CD4-positive, alpha-beta T cell treated with Interleukin-12 subunit alpha and Interleukin-12 subunit beta, for 1 hour (primary cell): ENCODE measurements around the gene SLC39A2.
"Not testable (repeated sequence)": the region's sequence is repeated elsewhere in the genome, so short reads cannot be mapped to it uniquely, and the experiment has no call there.

Source experiments
- DNase-seq: peaks from one replicate; pipeline ENCODE4 v3.0.0-alpha.2; 2020

SLC39A2 gene

GRCh38 chr14:20997564-20997963, 1.5 kb upstream of the SLC39A2 start:
- DNase-seq = no peak

GRCh38 chr14:20998139-20998538, 954 bp upstream of the SLC39A2 start:
- DNase-seq = no peak

DNA sequence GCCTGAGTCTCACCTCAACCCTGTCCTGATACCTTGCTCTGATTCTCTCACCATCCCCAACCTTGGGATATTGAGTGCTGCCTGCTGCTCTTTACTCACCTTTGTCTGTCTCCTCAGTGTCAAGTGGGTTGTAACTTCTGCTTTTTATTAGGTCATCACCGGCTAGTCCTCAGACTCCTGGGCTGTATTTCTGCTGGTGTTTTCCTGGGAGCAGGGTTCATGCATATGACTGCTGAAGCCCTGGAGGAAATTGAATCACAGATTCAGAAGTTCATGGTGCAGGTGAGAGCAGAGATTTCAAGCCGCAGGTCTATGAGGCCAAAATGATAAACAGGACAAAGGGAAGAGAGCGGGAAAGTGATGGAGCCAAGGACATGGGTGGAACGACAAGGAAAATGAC, 498 bp downstream of the SLC39A2 start:
- no peak for DNase-seq

GRCh38 chr14:21001218-21001617, 2.1 kb downstream of the SLC39A2 start:
- DNase-seq = no peak

GRCh38 chr14:21003788-21004346, 4.8 kb downstream of the SLC39A2 start:
- DNase-seq = no peak

DNA sequence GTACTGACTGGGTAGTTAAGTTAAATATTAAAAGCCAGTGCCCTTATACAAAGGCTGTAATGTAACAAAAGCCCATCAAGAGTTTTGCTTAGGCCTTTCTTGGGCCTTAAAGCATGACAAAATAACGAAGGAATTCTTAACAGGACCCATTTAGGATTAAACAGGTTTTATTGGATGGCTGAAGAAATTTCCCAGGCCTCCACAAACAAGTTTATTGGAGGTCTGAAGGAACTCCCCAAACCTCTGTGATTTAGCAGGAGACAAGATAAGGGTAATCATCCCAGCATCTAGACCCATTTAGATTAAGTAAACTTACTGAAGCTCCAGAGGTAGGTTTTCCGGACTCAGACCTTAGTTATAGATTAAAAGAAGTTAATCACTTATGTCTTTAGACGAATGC, 10.6 kb downstream of the SLC39A2 start:
- DNase-seq = not testable (repeated sequence)

GRCh38 chr14:21011136-21011535, 12.0 kb downstream of the SLC39A2 start:
- DNase-seq = no peak

- peak; percentile 82 for DNase-seq
Observed at GRCh38 chr14:21014761-21015190, 15.7 kb downstream of the SLC39A2 start.

DNA sequence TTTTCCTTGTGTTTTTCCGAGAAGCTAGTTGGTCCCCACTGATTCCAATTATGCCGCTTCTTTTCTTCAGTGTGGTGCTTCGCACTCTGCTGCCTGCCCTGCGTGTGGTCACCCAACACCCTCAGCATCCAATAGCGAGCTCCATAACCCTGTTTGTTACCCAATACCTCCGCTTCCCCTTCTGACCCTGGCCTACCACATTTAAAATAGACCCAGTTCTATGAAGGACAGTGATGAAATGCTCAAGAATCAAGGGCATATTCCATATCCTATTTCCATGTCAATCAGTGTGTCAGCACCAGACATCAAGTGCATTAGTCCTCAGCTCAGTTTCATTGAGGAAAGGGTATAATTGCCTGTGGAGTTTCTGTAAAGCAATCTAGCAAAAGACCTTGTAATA, 16.2 kb downstream of the SLC39A2 start:
- no peak for DNase-seq

DNA sequence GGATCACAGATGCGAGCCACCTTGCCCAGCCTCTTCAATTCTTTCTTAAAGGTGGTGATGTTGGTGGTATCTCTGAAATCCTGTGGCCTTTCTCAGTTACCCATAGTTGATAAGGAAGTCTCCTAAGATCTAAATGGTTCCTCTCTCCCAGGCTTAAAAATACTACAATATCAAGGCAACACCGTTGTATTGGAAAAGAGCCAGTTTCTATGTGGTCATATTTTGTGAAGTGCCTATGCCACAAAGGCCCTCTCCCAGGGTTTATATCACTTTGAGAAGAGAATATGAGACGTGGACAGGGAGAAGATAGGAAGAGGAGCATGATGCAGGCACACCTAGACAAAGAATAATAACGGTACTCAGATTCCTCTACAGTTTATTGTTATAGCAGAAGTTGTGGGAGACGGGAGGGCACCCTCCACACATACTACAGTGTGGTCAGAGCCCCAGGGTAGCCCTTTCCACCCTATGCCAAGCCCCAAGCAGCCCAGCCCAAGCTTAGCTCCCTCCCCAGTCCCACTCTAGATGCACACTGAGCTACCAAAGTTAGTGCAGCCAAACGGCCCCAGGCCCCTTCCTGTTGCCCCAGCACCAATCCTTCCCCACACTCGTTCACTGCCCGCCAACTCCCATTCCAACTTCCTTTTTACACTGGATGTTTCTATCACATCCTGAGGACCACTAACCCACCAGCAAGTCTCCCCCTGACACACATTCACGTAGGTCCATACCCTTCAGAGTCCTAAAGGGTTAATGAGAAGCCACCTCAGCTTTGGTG, 17.5 kb downstream of the SLC39A2 start:
- DNase-seq = no peak

DNA sequence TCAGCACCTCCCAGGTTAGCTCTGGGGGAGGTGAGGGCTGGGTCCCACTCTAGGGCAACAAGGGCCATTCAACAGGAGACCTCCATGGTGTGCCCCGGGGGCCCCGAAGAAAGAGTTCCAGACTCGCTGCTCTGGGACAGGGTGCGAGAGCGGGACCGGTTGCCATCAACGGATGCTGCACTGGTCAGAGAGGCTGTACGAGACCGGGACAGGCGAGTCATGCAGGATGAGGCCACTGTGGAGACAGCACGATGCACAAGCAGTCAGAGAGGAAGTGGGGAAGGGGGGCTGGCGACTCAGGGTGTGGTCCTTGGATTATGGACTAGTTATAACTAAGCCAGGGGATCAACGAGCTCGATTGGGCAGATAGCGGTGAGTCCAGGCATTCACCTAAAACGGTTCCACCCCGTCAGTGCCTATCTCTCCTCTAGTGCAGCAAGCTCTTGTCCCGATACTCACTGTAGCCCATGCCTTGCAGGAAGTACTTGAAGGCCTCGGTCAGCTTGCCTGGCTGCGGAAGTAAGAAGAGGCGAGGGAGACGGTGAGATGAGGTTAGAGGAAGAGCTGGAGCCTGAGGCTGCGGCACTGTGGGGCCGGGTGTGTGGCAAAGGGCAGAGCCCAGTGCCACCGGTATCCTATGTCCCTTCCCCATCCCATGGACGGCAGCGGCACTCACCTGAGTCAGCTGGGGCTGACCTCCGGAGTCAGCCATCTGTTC, 18.6 kb downstream of the SLC39A2 start:
- no peak for DNase-seq

- no peak for DNase-seq
Observed at GRCh38 chr14:21018286-21018685, 19.2 kb downstream of the SLC39A2 start.

DNA sequence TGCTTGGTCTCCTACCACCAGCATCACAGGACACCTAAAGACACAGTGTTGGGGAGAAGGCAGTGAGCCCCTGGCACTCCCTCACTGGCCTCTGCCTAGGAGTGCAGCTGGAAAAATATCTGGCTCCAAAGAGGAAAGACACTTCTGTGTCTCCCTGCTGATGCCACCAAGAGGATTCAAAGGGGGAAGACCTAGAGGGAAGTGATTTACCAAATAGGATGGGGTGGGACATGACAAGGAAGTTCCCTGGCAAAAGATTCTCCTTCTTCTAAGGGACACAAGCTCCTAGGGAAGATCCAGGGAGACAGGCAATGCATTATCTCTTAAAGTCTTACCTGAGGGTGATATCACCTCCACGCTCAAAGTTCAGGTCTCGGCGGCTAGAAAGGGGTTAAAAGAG, 19.7 kb downstream of the SLC39A2 start:
- DNase-seq = no peak

- DNase-seq = no peak
Observed at GRCh38 chr14:21019366-21019765, 20.3 kb downstream of the SLC39A2 start.

GRCh38 chr14:21020977-21021545, 22.0 kb downstream of the SLC39A2 start:
- no peak for DNase-seq

GRCh38 chr14:21022686-21023085, 23.6 kb downstream of the SLC39A2 start:
- DNase-seq = no peak

DNA sequence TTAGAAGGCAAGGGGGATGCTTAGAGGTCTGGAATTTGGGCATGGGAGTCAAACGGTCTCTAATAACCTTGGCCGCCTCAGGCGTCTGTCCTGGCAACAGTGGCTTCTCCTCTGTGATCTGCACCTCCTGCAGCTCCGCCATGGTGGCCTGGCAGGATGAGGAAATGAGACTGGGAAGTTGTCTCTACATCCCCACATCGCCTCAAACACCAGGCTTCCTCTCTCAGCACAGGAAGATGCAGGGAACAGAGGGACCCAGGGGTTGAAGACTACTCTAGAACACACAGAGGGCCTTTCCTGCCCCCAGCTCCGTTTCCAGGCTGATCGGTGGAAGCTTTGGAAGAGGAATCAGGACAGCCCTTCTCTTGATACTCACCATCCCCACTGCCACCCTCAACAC, 24.1 kb downstream of the SLC39A2 start:
- DNase-seq = no peak

- DNase-seq = peak; percentile 21
Observed at GRCh38 chr14:21023817-21024584, 24.9 kb downstream of the SLC39A2 start.

GRCh38 chr14:21024585-21025370, 25.7 kb downstream of the SLC39A2 start, which contains the start of gene NDRG2:
TSS of gene NDRG2 (minus strand) at chr14:21025061. CDS start at chr14:21023315, 1,746 bp downstream.
- DNase-seq = peak; percentile 85

DNA sequence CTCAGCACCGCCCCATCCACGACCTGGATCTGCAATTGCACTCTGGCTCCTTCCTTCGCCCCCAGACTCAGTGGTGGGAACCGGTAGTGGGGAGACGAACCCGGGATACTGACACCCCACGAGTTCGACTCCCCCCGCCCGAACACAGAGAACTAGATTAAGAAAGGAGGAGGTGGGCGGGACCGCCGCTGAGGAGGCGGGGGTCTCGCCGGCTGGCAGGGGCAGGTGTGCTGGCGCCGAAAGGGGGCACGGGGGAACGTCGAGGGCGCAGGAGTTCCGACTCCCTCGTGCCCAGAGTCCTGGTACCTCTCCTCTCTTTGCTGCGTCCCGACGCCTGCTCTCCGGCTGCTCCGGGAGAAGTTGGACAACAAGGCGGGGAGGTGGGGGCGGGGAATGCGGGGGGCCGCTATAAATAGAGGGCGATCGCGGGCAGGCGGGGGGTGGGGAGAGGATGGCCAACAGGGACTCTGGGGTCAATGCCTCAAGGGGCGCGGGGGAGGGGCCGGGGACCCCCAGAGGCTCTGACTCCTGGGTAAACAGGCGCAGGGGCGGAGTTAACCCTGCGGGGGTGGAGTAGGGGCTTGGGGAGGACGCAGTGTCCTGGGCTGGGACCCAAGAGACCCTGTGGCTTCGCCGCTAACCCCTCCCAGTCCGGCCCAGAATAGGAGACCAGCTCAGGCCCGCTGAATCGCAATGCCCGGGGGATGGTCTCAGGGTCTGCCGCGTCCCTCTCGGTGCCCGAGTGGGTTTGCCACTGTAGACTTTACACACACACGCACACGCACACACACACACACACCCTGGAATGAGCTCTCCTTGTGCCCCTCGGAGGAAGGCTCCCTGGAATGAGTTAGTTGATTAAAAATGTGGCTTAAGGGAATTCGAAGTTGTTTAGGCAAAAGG, 26.5 kb downstream of the SLC39A2 start:
- DNase-seq = no peak
